GM10248 (cell line): ENCODE results near the gene SRGAP2C.
"Not testable (repeated sequence)": the region's sequence is repeated elsewhere in the genome, so short reads cannot be mapped to it uniquely, and the experiment has no call there.

Experiments used
- CTCF ChIA-PET: fragments of 300-600 bp; sonication (Branson Sonifier 250); formaldehyde crosslinking; extraction: SDS; loops from one replicate; lab custom pipeline; 2021; ENCODE audit warnings: antibody characterized with exemption; lab: Yijun Ruan, JAX
- POLR2A ChIA-PET: fragments of 350-650 bp; sonication (Branson Sonifier 250); formaldehyde crosslinking; extraction: SDS; loops from one replicate; lab custom pipeline; 2020; ENCODE audit warnings: antibody characterized with exemption; lab: Yijun Ruan, JAX
- DNase-seq: peaks from one replicate; pipeline ENCODE4 v3.0.0; 2012; ENCODE audit errors: extremely low spot score

The SRGAP2C gene

GRCh38 chr1:121262163-121262562, 77.4 kb downstream of the SRGAP2C start:
- CTCF ChIA-PET, DNase-seq, POLR2A ChIA-PET: not testable (repeated sequence)

- not testable (repeated sequence) for DNase-seq
Measured at GRCh38 chr1:121263789-121264244, 79.0 kb downstream of the SRGAP2C start.

GRCh38 chr1:121267072-121267471, 82.3 kb downstream of the SRGAP2C start:
- CTCF ChIA-PET, DNase-seq, POLR2A ChIA-PET: not testable (repeated sequence)

More at GRCh38 chr1:121263789-121264244, 79.0 kb downstream of the SRGAP2C start:
- POLR2A ChIA-PET, CTCF ChIA-PET: not testable (repeated sequence)

- CTCF ChIA-PET, POLR2A ChIA-PET, DNase-seq: not testable (repeated sequence)
Measured at GRCh38 chr1:121269309-121269708, 84.5 kb downstream of the SRGAP2C start.

DNA sequence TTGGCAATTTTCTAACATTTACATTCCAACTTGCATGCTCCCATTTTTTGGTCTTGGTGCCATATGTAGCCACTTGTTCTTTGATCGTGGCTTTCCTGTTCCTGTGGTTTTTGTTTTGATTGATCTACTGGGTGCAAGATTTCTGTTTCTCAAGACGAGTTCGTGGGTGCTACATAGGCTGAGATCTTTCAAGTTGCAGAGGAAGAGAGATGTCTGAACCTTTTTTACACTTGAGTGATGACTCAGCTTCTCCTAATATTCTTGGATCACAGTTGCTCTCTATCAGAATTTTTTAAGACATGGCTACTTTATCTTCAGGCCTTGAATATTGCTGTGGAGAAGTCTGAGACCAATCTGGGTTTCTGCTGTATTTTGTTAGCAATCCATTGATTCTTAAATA, 85.2 kb downstream of the SRGAP2C start:
- CTCF ChIA-PET, POLR2A ChIA-PET, DNase-seq: not testable (repeated sequence)

- POLR2A ChIA-PET, DNase-seq, CTCF ChIA-PET: not testable (repeated sequence)
Measured at GRCh38 chr1:121271143-121271715, 86.5 kb downstream of the SRGAP2C start.

DNA sequence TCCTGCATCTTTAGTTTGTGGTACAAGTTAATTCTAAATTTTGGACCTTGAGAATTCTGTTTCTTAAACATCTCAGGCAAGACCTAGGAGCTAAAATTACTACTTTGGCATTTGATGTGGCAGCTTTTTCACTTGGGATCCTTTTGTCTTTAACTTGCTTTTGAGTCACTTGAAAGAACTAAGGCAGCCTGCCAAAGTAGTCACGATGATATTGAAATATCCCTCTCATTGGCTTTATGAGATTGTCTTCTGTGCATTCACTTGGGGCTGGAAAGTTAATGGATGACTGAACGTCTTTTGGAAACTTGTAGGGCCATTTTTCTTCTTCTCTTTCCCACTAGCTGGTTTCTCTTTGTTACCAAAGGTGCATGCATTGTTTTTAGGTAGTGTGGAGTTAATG, 90.7 kb downstream of the SRGAP2C start:
- POLR2A ChIA-PET, DNase-seq, CTCF ChIA-PET: not testable (repeated sequence)

DNA sequence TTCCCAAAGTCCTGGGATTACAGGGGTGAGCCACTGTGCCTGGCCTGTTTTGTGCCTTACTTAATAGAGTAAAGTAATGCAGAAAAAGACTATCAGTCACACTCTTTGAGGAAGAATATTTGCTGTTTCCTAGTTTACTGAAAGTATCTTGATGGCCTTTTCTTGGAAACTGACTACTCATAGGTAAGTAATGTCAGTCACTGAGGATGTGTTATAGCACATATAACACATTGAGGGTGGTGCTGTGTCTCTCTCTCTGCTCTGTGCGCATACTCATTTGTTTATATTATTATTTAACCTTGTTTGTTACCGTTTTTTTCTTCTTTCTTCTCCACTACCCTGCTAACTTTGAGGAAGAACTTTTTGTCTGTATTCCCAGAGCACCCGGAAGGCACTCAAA, 93.4 kb downstream of the SRGAP2C start:
- CTCF ChIA-PET, POLR2A ChIA-PET, DNase-seq: not testable (repeated sequence)

DNA sequence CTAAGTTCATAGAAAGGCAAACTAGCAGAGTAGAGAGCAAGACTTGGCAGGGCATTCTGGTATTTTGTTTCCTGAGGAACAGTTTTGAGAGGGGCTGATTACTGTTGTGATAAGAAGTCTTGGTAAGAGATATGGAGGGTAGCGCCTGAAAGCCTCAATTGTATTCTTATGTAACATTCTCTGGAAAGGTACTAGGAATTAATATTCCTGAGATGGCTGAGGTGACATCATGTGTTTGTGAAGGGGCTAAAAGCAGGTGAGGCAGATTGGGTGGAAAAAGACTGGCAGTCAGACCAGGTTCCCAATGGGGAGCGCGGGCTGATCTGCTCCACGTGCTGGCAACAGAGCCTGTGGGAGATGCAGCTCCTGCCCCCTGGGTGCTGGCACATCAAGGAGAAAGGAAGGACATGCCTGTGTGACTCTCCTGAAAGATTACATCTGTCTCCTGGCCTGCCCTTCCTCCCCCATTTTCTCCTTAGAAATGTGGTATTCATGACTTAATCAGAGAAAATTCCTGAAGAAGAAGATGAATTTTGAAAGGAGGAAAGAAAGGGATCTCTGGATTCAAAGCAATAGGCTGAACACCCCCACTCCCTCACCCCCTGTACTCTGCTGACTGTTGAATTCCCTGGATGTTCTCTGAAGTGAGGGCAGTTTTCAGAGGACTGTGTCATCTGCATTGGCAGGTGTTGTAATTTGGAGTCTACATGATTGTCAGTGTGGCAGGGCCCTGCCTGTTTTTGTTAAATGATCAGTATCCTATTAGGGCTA, 94.2 kb downstream of the SRGAP2C start:
- DNase-seq, POLR2A ChIA-PET, CTCF ChIA-PET: not testable (repeated sequence)

GRCh38 chr1:121279548-121279898, 94.7 kb downstream of the SRGAP2C start:
- CTCF ChIA-PET, DNase-seq, POLR2A ChIA-PET: not testable (repeated sequence)

- POLR2A ChIA-PET, DNase-seq, CTCF ChIA-PET: not testable (repeated sequence)
Measured at GRCh38 chr1:121280699-121281317, 96.0 kb downstream of the SRGAP2C start.

DNA sequence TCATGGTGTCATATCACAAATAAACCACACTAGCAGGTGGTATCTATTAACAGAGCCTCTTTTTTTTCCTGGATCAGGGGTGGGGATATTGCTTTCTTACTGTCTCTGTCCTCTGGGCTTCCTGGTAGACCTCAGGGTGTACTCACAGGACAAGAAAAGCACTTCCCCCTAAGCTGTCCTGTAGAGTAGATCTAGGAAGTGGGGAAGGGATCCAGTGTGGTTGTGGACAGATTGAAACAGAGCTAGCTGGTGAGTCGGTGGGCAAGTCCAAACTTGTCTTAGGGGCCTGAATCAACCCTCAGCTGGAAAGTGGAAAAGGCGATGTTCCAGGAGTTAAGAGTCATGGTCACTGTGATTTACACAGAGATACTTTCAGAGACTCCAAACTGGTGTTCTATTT, 96.7 kb downstream of the SRGAP2C start:
- DNase-seq, CTCF ChIA-PET, POLR2A ChIA-PET: not testable (repeated sequence)

DNA sequence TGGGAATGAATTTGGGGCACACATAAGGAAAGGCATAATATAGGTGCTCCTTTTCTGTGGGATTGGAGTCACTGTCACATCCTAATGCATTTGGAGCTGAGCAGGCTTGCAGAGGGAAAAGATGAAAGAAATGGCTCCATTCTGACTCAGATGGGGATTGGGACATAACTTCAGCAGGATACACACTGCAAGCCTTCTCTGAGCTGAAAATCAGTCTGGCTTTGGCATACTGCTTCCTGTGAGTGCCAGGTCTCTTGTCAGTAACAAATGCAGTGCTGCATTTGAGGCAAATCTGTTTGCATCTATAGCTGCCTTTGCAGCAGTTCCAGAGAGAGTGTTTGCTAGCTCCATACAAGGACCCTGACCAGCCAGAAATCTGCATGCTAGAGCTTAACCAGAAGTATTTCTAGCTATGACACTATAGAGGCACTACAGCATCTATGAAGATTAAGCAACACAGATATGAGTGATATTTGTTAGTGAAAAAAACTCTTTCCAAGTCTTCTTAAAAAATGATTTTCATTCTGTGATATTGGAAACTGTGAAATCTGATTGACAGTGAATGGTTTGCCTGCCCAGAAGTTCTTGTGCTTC, 98.9 kb downstream of the SRGAP2C start:
- CTCF ChIA-PET, POLR2A ChIA-PET, DNase-seq: not testable (repeated sequence)

DNA sequence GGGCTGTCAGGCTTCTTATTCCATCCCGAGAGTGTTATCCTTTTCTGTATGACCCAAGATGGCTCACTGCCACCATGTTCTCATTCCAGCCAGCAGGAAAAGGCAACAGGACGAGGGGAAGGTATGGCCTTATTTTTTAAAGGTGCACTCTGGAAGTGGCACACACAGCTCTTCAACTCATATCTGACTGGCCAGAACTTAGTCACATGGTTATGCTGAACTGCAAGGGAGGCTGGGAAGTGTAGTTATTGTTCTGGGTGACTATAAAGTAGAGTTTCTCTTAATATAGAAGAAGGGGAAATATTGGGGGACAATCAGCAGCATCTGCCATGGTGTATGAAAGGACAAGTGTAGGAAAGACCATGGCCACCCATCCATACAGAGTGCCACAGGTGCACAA, 107.8 kb downstream of the SRGAP2C start:
- POLR2A ChIA-PET: not testable (repeated sequence)

DNA sequence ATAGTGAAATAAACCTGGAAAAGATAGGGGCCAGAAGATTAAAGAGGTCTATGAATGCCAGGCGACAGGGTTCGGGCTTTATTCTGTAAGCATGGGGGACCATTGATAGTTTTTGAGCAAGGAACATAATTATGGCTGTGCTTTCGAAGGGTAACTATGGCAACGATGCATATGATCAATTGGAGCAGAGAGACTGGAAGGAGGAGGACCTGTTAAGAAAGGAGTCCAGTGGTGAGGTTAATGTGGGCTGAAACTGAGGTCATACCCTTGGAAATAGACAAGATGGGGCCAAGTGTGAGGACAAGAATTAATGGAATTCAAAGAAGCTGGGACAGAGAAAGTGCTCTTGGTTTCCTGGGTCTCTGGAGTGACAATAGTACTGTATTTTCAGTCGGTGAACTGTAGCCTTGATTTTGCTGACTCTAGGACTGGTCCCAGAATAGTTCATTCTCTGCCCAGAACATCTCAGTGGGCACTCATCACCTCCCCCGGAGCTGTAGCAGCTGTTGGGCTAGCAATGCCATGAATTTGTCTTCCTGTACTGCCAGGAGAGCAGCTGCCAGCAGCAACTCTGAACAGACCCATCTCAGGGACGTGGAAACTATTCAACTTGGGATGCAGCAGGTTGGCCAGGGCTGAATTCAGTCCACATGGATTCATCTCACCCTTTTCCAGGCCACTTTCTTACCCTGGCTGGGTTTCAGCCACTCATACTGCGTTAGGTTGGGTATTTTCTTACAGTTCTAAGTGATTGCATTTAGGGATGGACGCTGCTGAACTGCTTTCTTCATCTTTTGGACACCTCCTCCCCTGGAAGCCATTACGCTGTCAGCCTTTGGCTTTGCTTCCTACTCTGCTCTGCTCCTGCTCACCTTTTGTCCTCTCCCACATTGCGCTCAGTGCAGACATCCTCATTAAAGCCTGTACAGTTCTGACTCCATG, 108.8 kb downstream of the SRGAP2C start:
- POLR2A ChIA-PET, CTCF ChIA-PET, DNase-seq: not testable (repeated sequence)

More for the DNA sequence above, 107.8 kb downstream of the SRGAP2C start:
- DNase-seq, CTCF ChIA-PET: not testable (repeated sequence)

DNA sequence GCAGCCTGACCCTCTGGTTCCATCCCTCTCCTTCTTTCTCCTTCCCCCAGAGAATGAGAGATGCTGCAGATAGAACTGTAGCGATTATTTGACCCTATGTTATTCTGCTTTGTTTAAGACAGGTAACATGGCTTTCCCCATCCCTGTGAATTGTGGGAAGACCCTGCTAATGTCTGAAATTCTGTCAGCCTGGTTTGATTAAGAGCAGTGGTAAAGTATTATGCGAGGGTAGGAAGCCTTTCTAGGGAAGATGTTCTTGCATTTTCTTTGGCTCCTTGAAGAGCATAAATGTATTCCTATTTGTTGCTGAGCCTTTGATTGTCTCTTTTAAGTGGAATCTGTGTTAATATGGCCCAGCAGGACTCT, 109.4 kb downstream of the SRGAP2C start:
- CTCF ChIA-PET, DNase-seq: not testable (repeated sequence)

DNA sequence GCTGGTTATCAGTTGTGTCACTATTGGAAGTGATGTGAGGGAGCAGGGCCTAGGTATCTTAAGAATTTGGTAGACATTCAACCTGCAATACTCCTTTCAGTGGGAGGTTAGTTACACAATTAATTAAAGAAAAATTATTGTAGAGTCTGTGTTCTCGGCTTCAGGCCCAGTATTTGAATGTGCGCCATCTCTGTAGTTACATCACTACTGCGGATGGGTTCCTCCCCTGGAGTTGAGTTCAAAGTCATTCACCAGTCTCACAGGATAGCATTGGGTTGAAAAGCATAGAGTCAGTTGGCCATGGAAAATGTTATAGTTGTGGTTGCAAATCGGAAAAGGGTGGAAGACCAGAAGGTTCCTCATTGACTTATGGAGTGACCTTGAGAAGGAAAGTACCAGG, 111.8 kb downstream of the SRGAP2C start:
- POLR2A ChIA-PET, DNase-seq, CTCF ChIA-PET: not testable (repeated sequence)

More for the DNA sequence above, 109.4 kb downstream of the SRGAP2C start:
- POLR2A ChIA-PET: not testable (repeated sequence)
